Measurements from ENCODE around the gene VCAN. TPM values are rescaled to one million over a fixed set of nuclear protein-coding genes. Genes with fewer than 3 reads are reported as not detected.
A peak's percentile ranks its signal among the peaks of the same experiment; 100 is the strongest.

The VCAN gene
- total RNA-seq, 1 donor from 2014 or later: 678 TPM

- H3K9me3 Mint-ChIP-seq: peaks cover 3% of the 10 kb centered on the region
- no peak for TF ChIP-seq CTCF (IDR thresholded peaks at IDR 0.05; ENCODE audit: unreplicated experiment)
- H3K4me3 Mint-ChIP-seq: no peak overlapping the region
- H3K27me3 Mint-ChIP-seq (ENCODE audit: low read depth): no peaks in the 10 kb centered on the region
- peaks cover 5% of the 10 kb centered on the region for H3K4me1 Mint-ChIP-seq
- no peak overlapping the region for H3K27ac Mint-ChIP-seq
- no peak for DNase-seq (ENCODE audit: low spot score in 2 of 2, unreplicated experiment in 2 of 2)
- peaks cover 48% of the 10 kb centered on the region for H3K36me3 Mint-ChIP-seq
Measured at GRCh38 chr5:83490203-83490602, 18.7 kb downstream of the VCAN start.

- peaks cover 45% of the 10 kb centered on the region for H3K36me3 Mint-ChIP-seq
- peaks cover 5% of the 10 kb centered on the region for H3K4me1 Mint-ChIP-seq
- H3K4me3 Mint-ChIP-seq: no peak overlapping the region
- H3K27ac Mint-ChIP-seq: peak overlapping the region; percentile 39
- no peak for TF ChIP-seq CTCF (IDR thresholded peaks at IDR 0.05; ENCODE audit: unreplicated experiment)
- no peak for DNase-seq (ENCODE audit: low spot score in 2 of 2, unreplicated experiment in 2 of 2)
- H3K9me3 Mint-ChIP-seq: peaks cover 3% of the 10 kb centered on the region
- H3K27me3 Mint-ChIP-seq (ENCODE audit: low read depth): no peaks in the 10 kb centered on the region
Measured at GRCh38 chr5:83492331-83492730, 20.8 kb downstream of the VCAN start.

- Mint-ChIP-seq H3K36me3 (peaks cover 52% of the 10 kb centered on the region), H3K27ac (peak overlapping the region; percentile 44), H3K4me3 (no peak overlapping the region), H3K27me3 (ENCODE audit: low read depth) (no peaks in the 10 kb centered on the region), H3K4me1 (peaks cover 5% of the 10 kb centered on the region), H3K9me3 (peaks cover 3% of the 10 kb centered on the region)
- DNase-seq (ENCODE audit: low spot score in 2 of 2, unreplicated experiment in 2 of 2): no peak
- TF ChIP-seq CTCF (IDR thresholded peaks at IDR 0.05; ENCODE audit: unreplicated experiment): no peak
Measured at GRCh38 chr5:83493644-83494043, 22.1 kb downstream of the VCAN start.

GRCh38 chr5:83494087-83494620 lies 22.6 kb downstream of the VCAN start:
- no peak for DNase-seq (ENCODE audit: low spot score in 2 of 2, unreplicated experiment in 2 of 2)
- no peak overlapping the region for H3K4me3 Mint-ChIP-seq

GRCh38 chr5:83494666-83495065 lies 23.1 kb downstream of the VCAN start:
- Mint-ChIP-seq H3K27ac (no peak overlapping the region), H3K9me3 (peaks cover 3% of the 10 kb centered on the region), H3K4me1 (peaks cover 2% of the 10 kb centered on the region), H3K27me3 (ENCODE audit: low read depth) (no peaks in the 10 kb centered on the region), H3K36me3 (peaks cover 57% of the 10 kb centered on the region), H3K4me3 (no peak overlapping the region)
- DNase-seq (ENCODE audit: low spot score in 2 of 2, unreplicated experiment in 2 of 2): no peak
- TF ChIP-seq CTCF (IDR thresholded peaks at IDR 0.05; ENCODE audit: unreplicated experiment): no peak

More at GRCh38 chr5:83494087-83494620, 22.6 kb downstream of the VCAN start:
- Mint-ChIP-seq H3K4me1 (peaks cover 2% of the 10 kb centered on the region), H3K36me3 (peaks cover 56% of the 10 kb centered on the region), H3K27ac (peak overlapping the region; percentile 44), H3K9me3 (peaks cover 3% of the 10 kb centered on the region), H3K27me3 (ENCODE audit: low read depth) (no peaks in the 10 kb centered on the region)
- TF ChIP-seq CTCF (IDR thresholded peaks at IDR 0.05; ENCODE audit: unreplicated experiment): no peak

GRCh38 chr5:83496626-83497025 lies 25.1 kb downstream of the VCAN start:
- TF ChIP-seq CTCF (IDR thresholded peaks at IDR 0.05; ENCODE audit: unreplicated experiment): no peak
- Mint-ChIP-seq H3K27me3 (ENCODE audit: low read depth) (no peaks in the 10 kb centered on the region), H3K9me3 (peaks cover 16% of the 10 kb centered on the region), H3K4me1 (peaks cover 2% of the 10 kb centered on the region), H3K4me3 (no peak overlapping the region), H3K27ac (no peak overlapping the region), H3K36me3 (peaks cover 63% of the 10 kb centered on the region)
- DNase-seq (ENCODE audit: low spot score in 2 of 2, unreplicated experiment in 2 of 2): no peak

Data from mesothelial cell of epicardium (in vitro differentiated cells).